GM19023 (cell line): ENCODE measurements around the gene POM121C.
"Not testable (repeated sequence)": the region's sequence is repeated elsewhere in the genome, so short reads cannot be mapped to it uniquely, and the experiment has no call there.

ENCODE experiments used
- ATAC-seq: cut with Tn5 transposase; IDR thresholded peaks from one replicate; pipeline ENCODE4 v1.9.1; 2021; ENCODE audit warnings: mild to moderate bottlenecking, moderate library complexity; ENCODE audit not compliant: unreplicated experiment

Gene POM121C

DNA sequence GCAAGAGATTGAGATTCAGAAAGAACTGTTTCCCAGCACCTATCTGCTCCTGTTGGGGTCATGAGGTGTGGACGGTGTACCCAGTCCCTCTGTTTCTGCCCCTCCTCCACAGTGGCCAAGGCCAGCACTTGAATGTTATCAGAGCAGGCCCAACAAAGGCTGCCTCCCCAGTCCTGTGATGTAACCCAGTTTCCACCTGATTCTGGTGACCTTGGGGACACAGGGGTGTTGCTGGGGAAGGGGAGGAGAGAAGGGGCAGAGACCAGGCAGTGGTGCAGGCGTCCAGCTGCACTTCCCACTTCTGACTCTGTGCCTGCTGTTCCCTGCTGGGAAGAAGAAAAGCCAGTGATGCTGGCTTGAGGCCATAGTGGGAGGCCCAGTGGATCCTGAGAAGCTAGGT lies 88.2 kb downstream of the POM121C start:
- ATAC-seq = not testable (repeated sequence)

DNA sequence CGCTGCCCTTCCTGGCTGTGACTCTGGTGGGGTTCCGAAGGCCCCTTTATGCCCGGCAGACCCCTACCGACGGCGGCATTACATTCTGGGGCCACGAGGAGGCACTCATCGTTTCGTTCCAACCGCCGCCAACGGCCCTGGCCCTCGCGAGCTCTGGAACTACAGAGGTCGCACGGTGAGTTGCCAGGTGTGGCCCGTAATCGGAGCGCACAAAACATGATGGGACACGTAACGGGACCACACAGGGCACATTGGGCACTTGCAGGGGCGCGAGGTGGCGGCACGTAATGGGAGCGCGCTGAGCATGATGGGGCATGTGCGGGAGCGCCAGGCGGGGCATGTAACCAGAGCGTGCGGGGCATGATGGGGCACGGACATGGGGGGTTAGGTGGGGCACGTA lies 90.8 kb downstream of the POM121C start, which contains the start of gene TRIM73:
TSS of gene TRIM73 (plus strand) at position 301 of the 400 bp plus-strand sequence. CDS start 3,305 bp downstream, outside the sequence.
- ATAC-seq = not testable (repeated sequence)

DNA sequence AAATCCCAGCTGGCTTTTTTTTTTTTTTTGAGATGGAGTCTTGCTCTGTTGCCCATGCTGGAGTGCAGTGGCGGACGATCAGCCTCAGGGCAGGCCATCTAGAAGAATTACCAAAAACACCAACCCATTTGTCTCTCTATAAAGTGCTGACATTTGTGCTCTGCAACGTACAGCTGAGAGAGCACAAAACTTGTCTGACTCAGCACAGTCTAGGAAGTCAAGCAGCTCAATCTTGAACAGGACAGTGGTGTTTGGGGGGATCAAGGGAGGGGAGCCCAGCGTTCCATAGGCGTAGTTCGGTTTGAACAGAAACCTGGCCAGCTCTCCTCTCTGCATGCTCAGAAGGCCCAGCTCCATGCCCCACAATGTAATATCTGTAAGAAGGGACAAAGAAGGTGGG lies 92.9 kb downstream of the POM121C start:
- not testable (repeated sequence) for ATAC-seq

DNA sequence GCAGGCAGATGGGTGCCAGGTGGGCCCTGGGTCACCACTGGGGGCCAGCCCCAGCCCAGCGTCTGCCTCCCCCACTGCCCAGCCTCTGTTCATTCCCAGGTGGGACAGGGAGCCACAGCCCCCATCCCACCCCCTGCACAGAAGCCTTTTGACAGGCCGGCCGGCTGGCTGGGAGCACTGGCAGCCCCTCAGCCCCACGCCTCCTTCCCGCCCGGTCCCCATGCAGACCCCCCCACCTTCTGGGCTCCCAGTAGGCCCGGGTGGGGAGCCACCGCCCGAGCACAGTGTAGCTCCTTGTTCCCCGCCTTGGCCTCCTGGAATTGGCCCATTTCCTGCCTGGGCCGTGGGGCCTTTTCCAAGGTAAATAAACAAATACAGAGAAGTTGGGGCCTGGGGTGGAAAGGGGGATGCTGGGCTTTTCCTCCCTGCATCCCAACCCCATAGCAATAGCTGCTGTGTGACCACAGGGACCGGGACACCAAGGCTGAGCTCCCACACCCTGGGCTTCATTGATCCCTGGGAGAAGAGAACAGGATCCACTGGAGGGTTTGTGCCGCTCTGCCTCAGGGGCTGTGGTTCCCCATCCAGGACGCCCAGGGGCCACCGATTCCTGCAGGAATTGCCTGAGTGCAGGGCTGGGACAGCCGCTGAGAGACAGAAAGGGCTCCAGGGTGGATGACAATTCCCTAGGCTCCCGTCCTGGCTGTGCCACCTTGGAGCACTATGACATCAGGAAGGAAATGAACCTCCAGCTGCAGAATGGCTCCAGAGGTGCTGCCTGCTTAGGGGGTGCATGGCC lies 111.4 kb downstream of the POM121C start:
- not testable (repeated sequence) for ATAC-seq

DNA sequence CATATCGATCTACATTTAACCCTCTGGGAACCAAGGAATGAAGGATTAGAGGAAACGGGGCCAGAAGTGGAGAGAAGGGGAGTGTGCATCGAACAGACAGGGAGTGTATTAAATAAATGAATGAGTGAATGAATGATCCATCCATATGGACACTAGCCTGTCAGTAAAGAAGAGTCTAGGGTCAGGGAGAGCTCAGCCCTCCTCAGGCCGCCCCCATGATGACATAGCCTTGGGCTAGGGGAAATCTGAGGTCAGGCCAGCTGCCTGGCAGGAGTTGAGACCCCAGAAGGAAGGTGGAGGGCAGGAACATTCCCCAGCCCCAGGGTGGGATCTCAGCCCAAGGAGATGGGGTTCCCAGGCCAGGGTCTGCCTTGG lies 112.0 kb downstream of the POM121C start:
- ATAC-seq = not testable (repeated sequence)

DNA sequence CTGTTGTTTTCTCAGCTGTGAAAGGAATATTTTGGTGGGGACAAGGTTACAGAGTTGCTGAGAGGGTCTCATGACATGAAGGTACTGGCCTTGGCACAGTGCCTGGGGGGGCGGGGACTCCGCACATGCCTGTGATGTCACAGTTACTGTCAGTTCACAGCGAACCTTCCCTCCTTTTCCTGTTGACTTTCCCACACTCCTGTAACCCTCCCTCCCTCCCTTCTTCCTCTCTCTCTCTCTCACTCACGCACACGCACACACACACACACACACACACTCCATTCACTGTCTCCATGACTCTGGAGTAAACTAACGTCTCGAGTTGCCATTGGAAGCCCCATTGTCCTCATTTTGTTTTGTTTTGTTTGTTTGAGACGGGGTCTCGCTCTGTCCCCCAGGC lies 118.8 kb downstream of the POM121C start:
- ATAC-seq = not testable (repeated sequence)
